NCI-H2196 treated with DMSO at 0.1 percent for 48 hours (cell line): ENCODE data around the gene FANCD2OS.
"Not testable (repeated sequence)": the region's sequence is repeated elsewhere in the genome, so short reads cannot be mapped to it uniquely, and the experiment has no call there.

Experiments used
- DNase-seq: peaks from one replicate; lab custom pipeline; 2025; ENCODE audit not compliant: unreplicated experiment; lab: John Stamatoyannopoulos, UW

FANCD2OS gene

DNA sequence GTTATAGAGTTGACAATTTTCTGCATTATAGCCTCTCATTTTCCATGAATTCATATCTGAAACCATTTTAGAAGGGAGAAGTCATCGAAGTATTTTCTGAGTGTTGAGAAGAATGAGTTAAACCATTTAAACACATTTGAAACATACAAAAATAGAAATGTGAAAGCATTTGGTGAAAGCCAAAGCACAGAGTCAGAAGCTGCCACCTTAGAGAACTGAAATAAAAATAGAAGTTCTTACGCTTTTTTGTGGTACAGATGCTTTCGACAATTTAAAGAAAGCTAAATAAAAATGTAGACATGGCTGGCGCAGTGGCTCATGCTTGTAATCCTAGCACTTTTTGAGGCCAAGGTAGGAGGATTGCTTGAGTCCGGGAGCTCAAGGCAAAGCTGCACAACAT lies 9.0 kb downstream of the FANCD2OS start:
- DNase-seq: no peak

DNA sequence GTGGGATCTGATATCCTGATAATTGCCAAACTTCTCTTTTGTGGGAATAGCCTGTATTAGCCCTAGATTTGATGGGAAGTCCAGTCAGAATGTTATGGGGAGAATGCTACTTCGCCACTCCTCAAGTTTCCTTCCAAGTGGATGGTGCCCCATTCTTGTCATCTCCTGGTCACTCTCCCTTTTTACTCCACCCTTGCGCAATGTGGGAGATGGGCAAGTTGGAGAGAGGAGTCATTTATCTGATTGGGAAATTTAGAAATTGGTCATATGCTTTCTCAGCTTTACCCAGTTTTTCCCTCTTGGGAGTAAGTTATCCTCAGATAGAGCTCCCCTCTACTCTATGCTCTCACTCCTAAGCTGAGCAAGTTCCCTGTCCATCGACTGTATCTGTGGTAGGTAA lies 14.4 kb downstream of the FANCD2OS start:
- no peak for DNase-seq

- DNase-seq: not testable (repeated sequence)
These were observed 16.7 kb downstream of the FANCD2OS start for GRCh38 chr3:10091387-10091786.

DNA sequence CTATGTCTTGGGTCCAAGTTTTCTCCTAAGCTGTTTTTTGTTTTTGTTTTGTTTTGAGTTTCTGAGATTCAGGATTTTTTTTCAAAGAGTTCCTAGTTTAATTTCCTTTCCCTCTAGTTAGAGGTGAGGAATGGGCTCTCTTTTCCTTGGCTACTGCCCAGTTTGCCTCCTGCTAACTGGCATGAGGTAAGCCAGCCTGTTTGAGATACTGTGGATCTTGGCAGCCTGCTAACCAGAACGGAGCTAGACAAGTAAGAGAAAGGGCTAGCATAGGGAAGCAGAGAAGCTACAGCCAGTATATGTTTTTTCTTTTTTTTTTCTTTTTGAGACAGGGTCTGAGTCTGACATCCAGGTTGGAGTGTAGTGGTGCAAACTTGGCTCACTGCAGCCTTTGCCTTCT lies 17.3 kb downstream of the FANCD2OS start:
- not testable (repeated sequence) for DNase-seq

GRCh38 chr3:10090179-10090578 lies 17.9 kb downstream of the FANCD2OS start:
- no peak for DNase-seq

- DNase-seq: no peak
These were observed 19.8 kb downstream of the FANCD2OS start for GRCh38 chr3:10088256-10088655.

GRCh38 chr3:10085738-10086137 lies 22.3 kb downstream of the FANCD2OS start:
- DNase-seq: no peak

- no peak for DNase-seq
These were observed 26.2 kb downstream of the FANCD2OS start for GRCh38 chr3:10081871-10082270.

- no peak for DNase-seq
These were observed 33.4 kb downstream of the FANCD2OS start for GRCh38 chr3:10074666-10075065.

GRCh38 chr3:10070077-10070476 lies 38.0 kb downstream of the FANCD2OS start:
- not testable (repeated sequence) for DNase-seq

GRCh38 chr3:10055097-10055496 lies 53.0 kb downstream of the FANCD2OS start:
- DNase-seq: no peak
